H9 (cell line): Measurements from ENCODE around the gene FXYD3. TPM values are rescaled to one million over a fixed set of nuclear protein-coding genes. Genes with fewer than 3 reads are reported as not detected.

Source experiments
- DNase-seq: peaks from one replicate; pipeline ENCODE4 v3.0.0-alpha.2; 2017
- H2AFZ ChIP-seq: one replicate; pipeline ENCODE4 v1.6.1; 2013; ENCODE audit warnings: mild to moderate bottlenecking, low read length, control low read depth, moderate library complexity
- H2AK5ac ChIP-seq: 2 replicates; pipeline ENCODE4 v1.6.1; 2013; ENCODE audit warnings: low read length, control low read depth, mixed read lengths; ENCODE audit not compliant: insufficient read length
- H2BK120ac ChIP-seq: one replicate; pipeline ENCODE4 v1.6.1; 2013; ENCODE audit warnings: low read depth, mild to moderate bottlenecking, low read length, control low read depth, inconsistent platforms; ENCODE audit not compliant: poor library complexity, severe bottlenecking
- H2BK12ac ChIP-seq: 2 replicates; pipeline ENCODE4 v1.6.1; 2013; ENCODE audit warnings: low read length, control low read depth, mixed read lengths, low read depth; ENCODE audit not compliant: insufficient read length
- H2BK15ac ChIP-seq: 2 replicates; pipeline ENCODE4 v1.6.1; 2013; ENCODE audit warnings: low read depth, low read length, control low read depth
- H2BK20ac ChIP-seq: one replicate; pipeline ENCODE4 v1.6.1; 2013; ENCODE audit warnings: low read depth, mild to moderate bottlenecking, low read length, control low read depth, inconsistent platforms; ENCODE audit not compliant: poor library complexity, severe bottlenecking
- H2BK5ac ChIP-seq: 2 replicates; pipeline ENCODE4 v1.6.1; 2013; ENCODE audit warnings: low read length, control low read depth, mixed read lengths; ENCODE audit not compliant: insufficient read length
- H3K14ac ChIP-seq: 2 replicates; pipeline ENCODE4 v1.6.1; 2013; ENCODE audit warnings: low read length, control low read depth; ENCODE audit not compliant: insufficient read depth
- H3K18ac ChIP-seq: 2 replicates; pipeline ENCODE4 v1.6.1; 2013; ENCODE audit warnings: low read depth, mild to moderate bottlenecking, mixed read lengths, low read length, control low read depth; ENCODE audit not compliant: insufficient read length
- H3K23ac ChIP-seq: 2 replicates; pipeline ENCODE4 v1.6.1; 2013; ENCODE audit warnings: low read length, control low read depth, mixed read lengths, low read depth; ENCODE audit not compliant: insufficient read length
- H3K23me2 ChIP-seq: 2 replicates; pipeline ENCODE4 v1.6.1; 2013; ENCODE audit warnings: low read depth, mild to moderate bottlenecking, mixed read lengths, low read length, control low read depth; ENCODE audit not compliant: insufficient read length, poor library complexity, severe bottlenecking
- H3K27ac ChIP-seq: 2 replicates; pipeline ENCODE4 v1.5.1; 2013; ENCODE audit warnings: low read length, control low read depth, mixed read lengths, low read depth; ENCODE audit not compliant: insufficient read length
- H3K27me3 ChIP-seq: 2 replicates; pipeline ENCODE4 v1.6.1; 2013; ENCODE audit warnings: low read length, control low read depth, inconsistent platforms; ENCODE audit not compliant: insufficient read depth
- H3K4ac ChIP-seq: 2 replicates; pipeline ENCODE4 v1.6.1; 2013; ENCODE audit warnings: low read depth, mild to moderate bottlenecking, control low read depth, inconsistent platforms, low read length, moderate library complexity
- H3K4me1 ChIP-seq: 2 replicates; pipeline ENCODE4 v1.6.1; 2013; ENCODE audit warnings: low read length, control low read depth, inconsistent platforms; ENCODE audit not compliant: insufficient read depth
- H3K4me2 ChIP-seq: 2 replicates; pipeline ENCODE4 v1.6.1; 2013; ENCODE audit warnings: low read length, control low read depth, mixed read lengths; ENCODE audit not compliant: insufficient read length, insufficient read depth
- H3K56ac ChIP-seq: 2 replicates; pipeline ENCODE4 v1.6.1; 2013; ENCODE audit warnings: low read depth, mild to moderate bottlenecking, mixed read lengths, low read length, control low read depth; ENCODE audit not compliant: insufficient read length
- H3K79me1 ChIP-seq: 2 replicates; pipeline ENCODE4 v1.6.1; 2013; ENCODE audit warnings: low read depth, mild to moderate bottlenecking, moderate library complexity, low read length, control low read depth, inconsistent platforms; ENCODE audit not compliant: insufficient read depth, poor library complexity, severe bottlenecking
- H3K79me2 ChIP-seq: 2 replicates; pipeline ENCODE4 v1.6.1; 2013; ENCODE audit warnings: low read length, control low read depth, inconsistent platforms; ENCODE audit not compliant: insufficient read depth
- H3K9ac ChIP-seq: 2 replicates; pipeline ENCODE4 v1.6.1; 2013; ENCODE audit warnings: low read length, control low read depth, mixed read lengths; ENCODE audit not compliant: insufficient read length; ENCODE audit errors: extremely low read depth
- H3K9me3 ChIP-seq: one replicate; pipeline ENCODE4 v1.6.1; 2013; ENCODE audit warnings: low read depth, low read length, inconsistent platforms; ENCODE audit not compliant: control insufficient read depth
- H3T11ph ChIP-seq: one replicate; pipeline ENCODE4 v1.6.1; 2013; ENCODE audit warnings: mild to moderate bottlenecking, low read length, control low read depth, inconsistent platforms
- H4K20me1 ChIP-seq: one replicate; pipeline ENCODE4 v1.6.1; 2013; ENCODE audit not compliant: control insufficient read depth, insufficient read length, insufficient read depth
- H4K5ac ChIP-seq: 2 replicates; pipeline ENCODE4 v1.6.1; 2013; ENCODE audit warnings: low read depth, mild to moderate bottlenecking, mixed read lengths, low read length, control low read depth; ENCODE audit not compliant: insufficient read length
- H4K8ac ChIP-seq: replicated peaks from 2 replicates; pipeline ENCODE4 v1.6.1; 2013; ENCODE audit warnings: low read length, control low read depth, mixed read lengths, low read depth; ENCODE audit not compliant: insufficient read length
- H4K91ac ChIP-seq: 2 replicates; pipeline ENCODE4 v1.6.1; 2013; ENCODE audit warnings: low read depth, mild to moderate bottlenecking, moderate library complexity, mixed read lengths, low read length, control low read depth; ENCODE audit not compliant: insufficient read length
- H3K27ac Mint-ChIP-seq, 3 experiments: 2 replicates in 2 of 3; 3 replicates in 1 of 3; pipeline ENCODE4 v1.8.0; 2020 to 2021; ENCODE audit warnings: mixed read lengths in 3 of 3, mild to moderate bottlenecking in 1 of 3, moderate library complexity in 1 of 3
- H3K27me3 Mint-ChIP-seq: 2 replicates; pipeline ENCODE4 v1.8.0; 2021; ENCODE audit warnings: low read depth, mild to moderate bottlenecking, moderate library complexity, mixed read lengths
- H3K36me3 Mint-ChIP-seq, 3 experiments: 2 replicates in 2 of 3; 3 replicates in 1 of 3; pipeline ENCODE4 v1.8.0; 2020 to 2021; ENCODE audit warnings: low read depth in 3 of 3, mixed read lengths in 3 of 3; ENCODE audit not compliant: insufficient read depth in 1 of 3
- H3K4me1 Mint-ChIP-seq, 2 experiments: 2 replicates each; pipeline ENCODE4 v1.8.0; 2020; ENCODE audit warnings: mixed read lengths in 2 of 2
- H3K4me3 Mint-ChIP-seq, 2 experiments: 2 replicates in 1 of 2; 3 replicates in 1 of 2; pipeline ENCODE4 v1.8.0; 2020 to 2021; ENCODE audit warnings: mild to moderate bottlenecking in 2 of 2, mixed read lengths in 2 of 2, moderate library complexity in 1 of 2
- H3K9me3 Mint-ChIP-seq, 2 experiments: 2 replicates in 1 of 2; 3 replicates in 1 of 2; pipeline ENCODE4 v1.8.0; 2020; ENCODE audit warnings: mild to moderate bottlenecking in 2 of 2, mixed read lengths in 2 of 2, moderate library complexity in 1 of 2
- WGBS: extraction: QIAGEN DNeasy Blood & Tissue Kit; methylation state at CpG from one replicate; pipeline ENCODE4 v1.1.7; 2013; ENCODE audit warnings: missing lambda C conversion rate, low lambda C conversion rate, mixed read lengths; ENCODE audit not compliant: insufficient read length; ENCODE audit errors: extremely low coverage; 5-methylcytosine and 5-hydroxymethylcytosine counted together
- total RNA-seq: library from RNA; stranded (reverse); gene quantifications from 2 replicates; pipeline ENCODE4 v1.2.1, GENCODE V29; 2021
- TF ChIP-seq, protein P1 (sequence below): fragments of 200-600 bp; sonication (generic); conservative IDR thresholded peaks from 3 replicates; pipeline ENCODE4 v1.8.0; 2021; ENCODE audit warnings: antibody characterized with exemption, mild to moderate bottlenecking

Gene FXYD3
- total RNA-seq, 1 experiment from 2014 or later, result 1.5 TPM

GRCh38 chr19:35070471-35070870, 45.2 kb upstream of the FXYD3 start:
- no peaks in the 10 kb centered on the region; the same call in 1 of the 2 replicates for H3K27me3 Mint-ChIP-seq
- no peak overlapping the region for H3K4me2 ChIP-seq
- no peak overlapping the region for H4K91ac ChIP-seq
- TF ChIP-seq, protein P1, sequence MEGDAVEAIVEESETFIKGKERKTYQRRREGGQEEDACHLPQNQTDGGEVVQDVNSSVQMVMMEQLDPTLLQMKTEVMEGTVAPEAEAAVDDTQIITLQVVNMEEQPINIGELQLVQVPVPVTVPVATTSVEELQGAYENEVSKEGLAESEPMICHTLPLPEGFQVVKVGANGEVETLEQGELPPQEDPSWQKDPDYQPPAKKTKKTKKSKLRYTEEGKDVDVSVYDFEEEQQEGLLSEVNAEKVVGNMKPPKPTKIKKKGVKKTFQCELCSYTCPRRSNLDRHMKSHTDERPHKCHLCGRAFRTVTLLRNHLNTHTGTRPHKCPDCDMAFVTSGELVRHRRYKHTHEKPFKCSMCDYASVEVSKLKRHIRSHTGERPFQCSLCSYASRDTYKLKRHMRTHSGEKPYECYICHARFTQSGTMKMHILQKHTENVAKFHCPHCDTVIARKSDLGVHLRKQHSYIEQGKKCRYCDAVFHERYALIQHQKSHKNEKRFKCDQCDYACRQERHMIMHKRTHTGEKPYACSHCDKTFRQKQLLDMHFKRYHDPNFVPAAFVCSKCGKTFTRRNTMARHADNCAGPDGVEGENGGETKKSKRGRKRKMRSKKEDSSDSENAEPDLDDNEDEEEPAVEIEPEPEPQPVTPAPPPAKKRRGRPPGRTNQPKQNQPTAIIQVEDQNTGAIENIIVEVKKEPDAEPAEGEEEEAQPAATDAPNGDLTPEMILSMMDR, result no peak
- H3K9me3 Mint-ChIP-seq, result peaks cover 6 to 8% of the 10 kb centered on the region in 2 experiments; a peak in 4 of 5 replicates
- no peak overlapping the region for H2AK5ac ChIP-seq
- H3K9me3 ChIP-seq, result no peaks in the 10 kb centered on the region
- no peak overlapping the region for H3K27ac Mint-ChIP-seq
- H2BK12ac ChIP-seq, result no peak overlapping the region
- H3K14ac ChIP-seq, result no peak overlapping the region
- H2BK20ac ChIP-seq, result no peak overlapping the region
- H3K23ac ChIP-seq, result no peak overlapping the region
- peaks cover 0 to 4% (median 0%) of the 10 kb centered on the region in 3 experiments; a peak in 3 of 7 replicates for H3K36me3 Mint-ChIP-seq
- H3K79me2 ChIP-seq, result no peaks in the 10 kb centered on the region
- no peak overlapping the region for H3T11ph ChIP-seq
- no peak overlapping the region for H3K9ac ChIP-seq
- H3K4me1 ChIP-seq, result peaks cover 5% of the 10 kb centered on the region; the same call in 1 of the 2 replicates
- no peaks in the 10 kb centered on the region for H3K27me3 ChIP-seq
- no peak overlapping the region for H2BK5ac ChIP-seq
- no peaks in the 10 kb centered on the region for H3K79me1 ChIP-seq
- no peaks in the 10 kb centered on the region for H3K23me2 ChIP-seq
- H2BK120ac ChIP-seq, result no peak overlapping the region
- no peaks in the 10 kb centered on the region for H4K20me1 ChIP-seq
- H2BK15ac ChIP-seq, result no peak overlapping the region
- peaks cover 26 to 34% of the 10 kb centered on the region in 2 experiments for H3K4me1 Mint-ChIP-seq
- H3K27ac ChIP-seq, result no peak overlapping the region
- no peak overlapping the region for H3K4me3 Mint-ChIP-seq
- H3K4ac ChIP-seq, result no peak overlapping the region
- H3K56ac ChIP-seq, result no peak overlapping the region
- no CpG with 5 or more reads among the region's 3 CpGs for WGBS
- no peak overlapping the region for H4K5ac ChIP-seq
- DNase-seq, result no peak
- no peak overlapping the region for H2AFZ ChIP-seq
- H4K8ac ChIP-seq, result no peak overlapping the region
- H3K18ac ChIP-seq, result no peak overlapping the region
